H9 (cell line): ENCODE measurements around the gene NDUFAF2. TPM values are rescaled to one million over a fixed set of nuclear protein-coding genes. Genes with fewer than 3 reads are reported as not detected.

Source experiments
- DNase-seq: peaks from one replicate; pipeline ENCODE4 v3.0.0-alpha.2; 2017
- H2AFZ ChIP-seq: one replicate; pipeline ENCODE4 v1.6.1; 2013; ENCODE audit warnings: mild to moderate bottlenecking, low read length, control low read depth, moderate library complexity
- H2AK5ac ChIP-seq: 2 replicates; pipeline ENCODE4 v1.6.1; 2013; ENCODE audit warnings: low read length, control low read depth, mixed read lengths; ENCODE audit not compliant: insufficient read length
- H2BK120ac ChIP-seq: one replicate; pipeline ENCODE4 v1.6.1; 2013; ENCODE audit warnings: low read depth, mild to moderate bottlenecking, low read length, control low read depth, inconsistent platforms; ENCODE audit not compliant: poor library complexity, severe bottlenecking
- H2BK12ac ChIP-seq: 2 replicates; pipeline ENCODE4 v1.6.1; 2013; ENCODE audit warnings: low read length, control low read depth, mixed read lengths, low read depth; ENCODE audit not compliant: insufficient read length
- H2BK15ac ChIP-seq: 2 replicates; pipeline ENCODE4 v1.6.1; 2013; ENCODE audit warnings: low read depth, low read length, control low read depth
- H2BK20ac ChIP-seq: one replicate; pipeline ENCODE4 v1.6.1; 2013; ENCODE audit warnings: low read depth, mild to moderate bottlenecking, low read length, control low read depth, inconsistent platforms; ENCODE audit not compliant: poor library complexity, severe bottlenecking
- H2BK5ac ChIP-seq: 2 replicates; pipeline ENCODE4 v1.6.1; 2013; ENCODE audit warnings: low read length, control low read depth, mixed read lengths; ENCODE audit not compliant: insufficient read length
- H3K14ac ChIP-seq: 2 replicates; pipeline ENCODE4 v1.6.1; 2013; ENCODE audit warnings: low read length, control low read depth; ENCODE audit not compliant: insufficient read depth
- H3K18ac ChIP-seq: 2 replicates; pipeline ENCODE4 v1.6.1; 2013; ENCODE audit warnings: low read depth, mild to moderate bottlenecking, mixed read lengths, low read length, control low read depth; ENCODE audit not compliant: insufficient read length
- H3K23ac ChIP-seq: 2 replicates; pipeline ENCODE4 v1.6.1; 2013; ENCODE audit warnings: low read length, control low read depth, mixed read lengths, low read depth; ENCODE audit not compliant: insufficient read length
- H3K23me2 ChIP-seq: 2 replicates; pipeline ENCODE4 v1.6.1; 2013; ENCODE audit warnings: low read depth, mild to moderate bottlenecking, mixed read lengths, low read length, control low read depth; ENCODE audit not compliant: insufficient read length, poor library complexity, severe bottlenecking
- H3K27ac ChIP-seq: 2 replicates; pipeline ENCODE4 v1.5.1; 2013; ENCODE audit warnings: low read length, control low read depth, mixed read lengths, low read depth; ENCODE audit not compliant: insufficient read length
- H3K27me3 ChIP-seq: 2 replicates; pipeline ENCODE4 v1.6.1; 2013; ENCODE audit warnings: low read length, control low read depth, inconsistent platforms; ENCODE audit not compliant: insufficient read depth
- H3K4ac ChIP-seq: 2 replicates; pipeline ENCODE4 v1.6.1; 2013; ENCODE audit warnings: low read depth, mild to moderate bottlenecking, control low read depth, inconsistent platforms, low read length, moderate library complexity
- H3K4me1 ChIP-seq: 2 replicates; pipeline ENCODE4 v1.6.1; 2013; ENCODE audit warnings: low read length, control low read depth, inconsistent platforms; ENCODE audit not compliant: insufficient read depth
- H3K4me2 ChIP-seq: 2 replicates; pipeline ENCODE4 v1.6.1; 2013; ENCODE audit warnings: low read length, control low read depth, mixed read lengths; ENCODE audit not compliant: insufficient read length, insufficient read depth
- H3K56ac ChIP-seq: 2 replicates; pipeline ENCODE4 v1.6.1; 2013; ENCODE audit warnings: low read depth, mild to moderate bottlenecking, mixed read lengths, low read length, control low read depth; ENCODE audit not compliant: insufficient read length
- H3K79me1 ChIP-seq: 2 replicates; pipeline ENCODE4 v1.6.1; 2013; ENCODE audit warnings: low read depth, mild to moderate bottlenecking, moderate library complexity, low read length, control low read depth, inconsistent platforms; ENCODE audit not compliant: insufficient read depth, poor library complexity, severe bottlenecking
- H3K79me2 ChIP-seq: 2 replicates; pipeline ENCODE4 v1.6.1; 2013; ENCODE audit warnings: low read length, control low read depth, inconsistent platforms; ENCODE audit not compliant: insufficient read depth
- H3K9ac ChIP-seq: 2 replicates; pipeline ENCODE4 v1.6.1; 2013; ENCODE audit warnings: low read length, control low read depth, mixed read lengths; ENCODE audit not compliant: insufficient read length; ENCODE audit errors: extremely low read depth
- H3K9me3 ChIP-seq: one replicate; pipeline ENCODE4 v1.6.1; 2013; ENCODE audit warnings: low read depth, low read length, inconsistent platforms; ENCODE audit not compliant: control insufficient read depth
- H3T11ph ChIP-seq: one replicate; pipeline ENCODE4 v1.6.1; 2013; ENCODE audit warnings: mild to moderate bottlenecking, low read length, control low read depth, inconsistent platforms
- H4K20me1 ChIP-seq: one replicate; pipeline ENCODE4 v1.6.1; 2013; ENCODE audit not compliant: control insufficient read depth, insufficient read length, insufficient read depth
- H4K5ac ChIP-seq: 2 replicates; pipeline ENCODE4 v1.6.1; 2013; ENCODE audit warnings: low read depth, mild to moderate bottlenecking, mixed read lengths, low read length, control low read depth; ENCODE audit not compliant: insufficient read length
- H4K8ac ChIP-seq: replicated peaks from 2 replicates; pipeline ENCODE4 v1.6.1; 2013; ENCODE audit warnings: low read length, control low read depth, mixed read lengths, low read depth; ENCODE audit not compliant: insufficient read length
- H4K91ac ChIP-seq: 2 replicates; pipeline ENCODE4 v1.6.1; 2013; ENCODE audit warnings: low read depth, mild to moderate bottlenecking, moderate library complexity, mixed read lengths, low read length, control low read depth; ENCODE audit not compliant: insufficient read length
- H3K27ac Mint-ChIP-seq, 3 experiments: 2 replicates in 2 of 3; 3 replicates in 1 of 3; pipeline ENCODE4 v1.8.0; 2020 to 2021; ENCODE audit warnings: mixed read lengths in 3 of 3, mild to moderate bottlenecking in 1 of 3, moderate library complexity in 1 of 3
- H3K27me3 Mint-ChIP-seq: 2 replicates; pipeline ENCODE4 v1.8.0; 2021; ENCODE audit warnings: low read depth, mild to moderate bottlenecking, moderate library complexity, mixed read lengths
- H3K36me3 Mint-ChIP-seq, 3 experiments: 2 replicates in 2 of 3; 3 replicates in 1 of 3; pipeline ENCODE4 v1.8.0; 2020 to 2021; ENCODE audit warnings: low read depth in 3 of 3, mixed read lengths in 3 of 3; ENCODE audit not compliant: insufficient read depth in 1 of 3
- H3K4me1 Mint-ChIP-seq, 2 experiments: 2 replicates each; pipeline ENCODE4 v1.8.0; 2020; ENCODE audit warnings: mixed read lengths in 2 of 2
- H3K4me3 Mint-ChIP-seq, 2 experiments: 2 replicates in 1 of 2; 3 replicates in 1 of 2; pipeline ENCODE4 v1.8.0; 2020 to 2021; ENCODE audit warnings: mild to moderate bottlenecking in 2 of 2, mixed read lengths in 2 of 2, moderate library complexity in 1 of 2
- H3K9me3 Mint-ChIP-seq, 2 experiments: 2 replicates in 1 of 2; 3 replicates in 1 of 2; pipeline ENCODE4 v1.8.0; 2020; ENCODE audit warnings: mild to moderate bottlenecking in 2 of 2, mixed read lengths in 2 of 2, moderate library complexity in 1 of 2
- CTCF ChIP-seq: fragments of 200-600 bp; sonication (generic); conservative IDR thresholded peaks from 3 replicates; pipeline ENCODE4 v1.8.0; 2021; ENCODE audit warnings: antibody characterized with exemption, mild to moderate bottlenecking
- WGBS: extraction: QIAGEN DNeasy Blood & Tissue Kit; methylation state at CpG from one replicate; pipeline ENCODE4 v1.1.7; 2013; ENCODE audit warnings: missing lambda C conversion rate, low lambda C conversion rate, mixed read lengths; ENCODE audit not compliant: insufficient read length; ENCODE audit errors: extremely low coverage; 5-methylcytosine and 5-hydroxymethylcytosine counted together
- total RNA-seq: library from RNA; stranded (reverse); gene quantifications from 2 replicates; pipeline ENCODE4 v1.2.1, GENCODE V29; 2021

Gene NDUFAF2
- total RNA-seq, 1 experiment from 2014 or later, result 31.4 TPM

GRCh38 chr5:61200582-61201155, 255.7 kb downstream of the NDUFAF2 start:
- no peak overlapping the region for H3K4ac ChIP-seq
- H3K14ac ChIP-seq, result peak overlapping the region; percentile 57
- H3K79me1 ChIP-seq, result no peaks in the 10 kb centered on the region
- no peak overlapping the region for H2AFZ ChIP-seq
- no peak overlapping the region for H2BK20ac ChIP-seq
- no peaks in the 10 kb centered on the region for H4K20me1 ChIP-seq
- no peak overlapping the region for H2BK120ac ChIP-seq
- Mint-ChIP-seq H3K27ac (no peak overlapping the region), H3K9me3 (peaks cover 14 to 18% of the 10 kb centered on the region in 2 experiments), H3K36me3 (peaks cover 6 to 9% (median 7%) of the 10 kb centered on the region in 3 experiments; a peak in 6 of 7 replicates), H3K27me3 (no peaks in the 10 kb centered on the region; the same call in 1 of the 2 replicates), H3K4me1 (peaks cover 0 to 9% of the 10 kb centered on the region in 2 experiments; a peak in 1 of 4 replicates), H3K4me3 (no peak overlapping the region)
- H4K91ac ChIP-seq, result no peak overlapping the region
- no peaks in the 10 kb centered on the region for H3K27me3 ChIP-seq
- peak overlapping the region; percentile 42 for H3K18ac ChIP-seq
- H3K56ac ChIP-seq, result no peak overlapping the region
- H3K27ac ChIP-seq, result no peak overlapping the region
- no peak overlapping the region for H2BK5ac ChIP-seq
- H3T11ph ChIP-seq, result no peak overlapping the region
- no peak overlapping the region for H4K8ac ChIP-seq
- H2AK5ac ChIP-seq, result no peak overlapping the region
- peak overlapping the region; percentile 7 for H4K5ac ChIP-seq
- TF ChIP-seq CTCF, result no peak
- DNase-seq, result peak; percentile 34
- H3K23ac ChIP-seq, result no peak overlapping the region
- no peaks in the 10 kb centered on the region for H3K23me2 ChIP-seq
- no peaks in the 10 kb centered on the region for H3K9me3 ChIP-seq
- no peak overlapping the region for H3K9ac ChIP-seq
- H2BK12ac ChIP-seq, result no peak overlapping the region
- no peaks in the 10 kb centered on the region for H3K4me1 ChIP-seq
- no peak overlapping the region for H3K4me2 ChIP-seq
- H3K79me2 ChIP-seq, result no peaks in the 10 kb centered on the region
- H2BK15ac ChIP-seq, result no peak overlapping the region
- WGBS, result no CpG with 5 or more reads among the region's 8 CpGs
